AG09309 (cell line): ENCODE data around the gene MARCO.

Experiments
- DNase-seq: peaks from one replicate; pipeline ENCODE4 v3.0.0-alpha.2; 2010; ENCODE audit warnings: low read depth
- H3K4me3 ChIP-seq: 2 replicates; pipeline ENCODE4 v1.5.1; 2011; ENCODE audit warnings: mild to moderate bottlenecking, low read depth, low read length, moderate library complexity; ENCODE audit not compliant: control insufficient read depth
- TF ChIP-seq, protein P1 (sequence below): IDR thresholded peaks from 2 replicates; pipeline ENCODE4 v1.5.1; 2011; ENCODE audit warnings: mild to moderate bottlenecking, low read depth, low read length, inconsistent platforms; ENCODE audit not compliant: insufficient read depth, control insufficient read depth; ENCODE audit errors: missing control alignments

Gene MARCO

DNA sequence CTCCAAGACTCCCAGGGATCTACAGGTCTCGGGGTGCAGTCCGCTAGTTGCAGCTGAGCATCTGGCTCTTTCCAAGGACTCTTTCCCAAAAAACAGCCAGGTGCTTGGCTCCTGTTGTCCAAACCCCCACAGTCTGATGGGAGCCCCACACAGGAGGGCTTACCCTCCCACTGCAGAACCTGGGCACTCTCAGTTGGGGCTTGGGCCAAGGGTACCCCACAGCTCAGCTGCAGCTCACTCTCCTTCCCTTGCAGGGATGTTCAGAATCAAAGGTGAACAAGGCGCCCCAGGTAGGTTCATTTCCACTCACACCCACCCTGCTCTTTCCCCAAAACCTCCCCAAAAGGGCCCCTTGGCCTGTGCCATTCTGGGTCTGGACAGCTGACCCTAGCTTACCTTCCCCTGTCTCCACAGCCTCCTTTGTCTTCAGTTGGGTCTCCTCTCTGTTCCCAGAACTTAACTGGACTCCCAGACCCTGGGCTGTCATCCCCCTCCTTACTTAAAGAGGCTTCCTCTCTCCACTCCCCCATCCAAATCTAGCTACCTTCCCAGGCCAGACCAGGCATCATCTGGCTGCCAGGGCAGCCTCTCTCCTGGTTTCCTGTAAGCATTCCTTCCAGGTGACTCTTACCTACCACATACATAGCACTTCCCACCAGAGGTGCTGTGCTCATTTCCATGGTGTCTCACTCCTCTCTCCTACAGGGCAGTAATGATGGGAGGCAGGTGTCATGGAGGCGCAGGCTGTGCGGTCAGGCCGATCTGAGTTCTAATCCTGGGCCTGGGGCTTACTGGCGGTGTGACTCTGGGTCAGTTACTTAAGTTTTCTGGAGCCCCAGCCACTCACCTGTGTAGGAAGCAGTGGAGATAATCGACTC, 29.5 kb downstream of the MARCO start:
- TF ChIP-seq, protein P1, sequence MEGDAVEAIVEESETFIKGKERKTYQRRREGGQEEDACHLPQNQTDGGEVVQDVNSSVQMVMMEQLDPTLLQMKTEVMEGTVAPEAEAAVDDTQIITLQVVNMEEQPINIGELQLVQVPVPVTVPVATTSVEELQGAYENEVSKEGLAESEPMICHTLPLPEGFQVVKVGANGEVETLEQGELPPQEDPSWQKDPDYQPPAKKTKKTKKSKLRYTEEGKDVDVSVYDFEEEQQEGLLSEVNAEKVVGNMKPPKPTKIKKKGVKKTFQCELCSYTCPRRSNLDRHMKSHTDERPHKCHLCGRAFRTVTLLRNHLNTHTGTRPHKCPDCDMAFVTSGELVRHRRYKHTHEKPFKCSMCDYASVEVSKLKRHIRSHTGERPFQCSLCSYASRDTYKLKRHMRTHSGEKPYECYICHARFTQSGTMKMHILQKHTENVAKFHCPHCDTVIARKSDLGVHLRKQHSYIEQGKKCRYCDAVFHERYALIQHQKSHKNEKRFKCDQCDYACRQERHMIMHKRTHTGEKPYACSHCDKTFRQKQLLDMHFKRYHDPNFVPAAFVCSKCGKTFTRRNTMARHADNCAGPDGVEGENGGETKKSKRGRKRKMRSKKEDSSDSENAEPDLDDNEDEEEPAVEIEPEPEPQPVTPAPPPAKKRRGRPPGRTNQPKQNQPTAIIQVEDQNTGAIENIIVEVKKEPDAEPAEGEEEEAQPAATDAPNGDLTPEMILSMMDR, result no peak
- H3K4me3 ChIP-seq, result no peak overlapping the region
- DNase-seq, result no peak

DNA sequence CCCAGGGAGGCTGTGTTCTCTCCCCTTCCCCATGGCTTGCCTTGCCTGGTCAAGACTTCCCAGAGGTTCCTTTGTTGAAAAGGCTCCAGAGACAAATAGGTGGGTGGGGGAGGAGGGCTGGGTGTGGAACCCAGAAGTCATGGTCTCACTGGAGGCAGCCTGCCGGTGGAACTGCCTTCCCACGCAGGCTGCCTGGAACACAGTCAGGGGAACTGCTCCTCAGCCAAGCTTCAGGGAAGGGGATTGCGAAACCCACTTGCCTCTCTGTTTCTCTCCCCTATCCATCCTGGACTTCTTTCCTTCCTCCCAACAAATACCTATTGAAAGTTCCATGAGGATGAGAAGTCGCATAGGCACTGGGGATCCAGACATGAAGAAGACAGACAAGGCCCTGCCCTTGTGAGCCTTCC, 31.6 kb downstream of the MARCO start:
- peak; percentile 13 for DNase-seq
- no peak overlapping the region for H3K4me3 ChIP-seq
- TF ChIP-seq, protein P1, result no peak

DNA sequence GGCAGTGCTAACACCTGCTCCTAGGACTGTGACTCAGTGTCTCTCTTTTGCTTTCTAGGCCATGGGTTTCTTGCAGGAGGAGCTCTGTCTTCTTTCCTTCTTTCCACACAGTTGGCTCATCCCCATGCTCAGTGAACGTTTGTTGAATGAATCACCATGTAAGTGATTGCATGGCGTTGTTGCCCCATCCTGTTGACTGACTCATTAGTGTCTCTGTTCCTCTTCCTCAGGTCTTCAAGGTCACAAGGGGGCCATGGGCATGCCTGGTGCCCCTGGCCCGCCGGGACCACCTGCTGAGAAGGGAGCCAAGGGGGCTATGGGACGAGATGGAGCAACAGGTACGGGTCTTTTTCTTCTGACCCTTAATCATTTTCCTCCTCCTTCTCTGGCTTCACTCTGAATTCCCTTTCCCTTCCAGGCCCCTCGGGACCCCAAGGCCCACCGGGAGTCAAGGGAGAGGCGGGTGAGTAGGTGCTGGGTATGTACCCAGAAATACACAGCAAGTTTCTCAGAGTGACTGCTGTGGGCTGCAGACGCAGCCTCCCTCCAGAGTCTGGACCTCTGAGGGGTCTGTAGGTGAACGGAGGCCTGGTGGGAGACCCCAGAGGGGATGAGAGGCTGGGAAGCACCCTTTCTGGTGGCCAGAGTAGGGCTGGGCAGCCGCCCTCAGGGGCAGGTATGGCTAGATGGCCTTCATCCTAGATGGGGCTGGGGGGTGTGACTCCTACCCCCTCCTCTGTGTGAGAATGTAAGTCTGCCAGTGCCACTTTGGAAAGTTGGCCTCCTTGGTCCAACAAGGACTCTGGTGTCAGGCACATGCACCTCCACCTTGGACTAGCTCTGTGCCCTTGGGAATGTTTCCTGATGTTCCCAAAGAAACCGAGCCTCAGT, 32.4 kb downstream of the MARCO start:
- TF ChIP-seq, protein P1, result no peak
- DNase-seq, result peak; percentile 49
- H3K4me3 ChIP-seq, result no peak overlapping the region

DNA sequence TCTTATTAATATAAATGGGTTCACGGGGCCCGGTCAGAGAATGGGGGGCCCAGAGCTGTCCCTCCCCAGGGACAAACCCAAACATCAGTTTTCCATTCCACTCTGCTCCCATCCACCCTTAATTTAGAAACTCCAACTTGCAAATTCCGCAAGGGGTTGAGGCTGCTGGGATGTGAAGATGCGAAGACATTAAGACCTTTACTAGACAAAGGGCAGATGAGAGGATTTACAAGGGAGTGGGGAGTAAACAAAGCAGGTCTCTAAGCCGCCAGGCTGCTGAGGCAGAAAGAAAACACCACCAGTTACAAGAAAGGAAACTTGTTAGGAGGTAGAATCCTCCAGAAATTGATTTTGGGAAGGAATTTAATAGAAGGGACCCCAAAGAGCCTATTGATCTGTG, 33.1 kb downstream of the MARCO start:
- no peak for DNase-seq
- TF ChIP-seq, protein P1, result no peak
- H3K4me3 ChIP-seq, result no peak overlapping the region

DNA sequence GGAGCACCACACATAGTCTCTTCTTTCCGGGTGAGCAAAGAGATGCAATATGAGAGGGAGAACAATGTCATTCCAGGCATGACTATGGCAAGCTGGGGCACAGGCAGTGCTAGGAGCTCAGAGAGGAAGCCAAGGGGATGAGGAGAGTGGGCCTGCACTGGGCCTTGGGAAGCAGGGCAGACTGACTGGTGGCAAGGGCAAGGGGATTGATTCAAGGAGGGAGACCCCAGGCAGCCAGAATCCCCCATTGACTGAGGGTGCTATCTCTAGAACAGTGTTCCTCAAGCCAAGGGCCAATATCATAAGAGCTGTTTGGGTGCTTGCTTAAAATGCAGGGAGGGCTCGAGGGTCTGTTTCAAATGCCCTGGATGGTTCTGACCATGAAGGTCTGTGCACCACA, 36.1 kb downstream of the MARCO start:
- DNase-seq, result no peak
- H3K4me3 ChIP-seq, result no peak overlapping the region
- TF ChIP-seq, protein P1, result no peak

DNA sequence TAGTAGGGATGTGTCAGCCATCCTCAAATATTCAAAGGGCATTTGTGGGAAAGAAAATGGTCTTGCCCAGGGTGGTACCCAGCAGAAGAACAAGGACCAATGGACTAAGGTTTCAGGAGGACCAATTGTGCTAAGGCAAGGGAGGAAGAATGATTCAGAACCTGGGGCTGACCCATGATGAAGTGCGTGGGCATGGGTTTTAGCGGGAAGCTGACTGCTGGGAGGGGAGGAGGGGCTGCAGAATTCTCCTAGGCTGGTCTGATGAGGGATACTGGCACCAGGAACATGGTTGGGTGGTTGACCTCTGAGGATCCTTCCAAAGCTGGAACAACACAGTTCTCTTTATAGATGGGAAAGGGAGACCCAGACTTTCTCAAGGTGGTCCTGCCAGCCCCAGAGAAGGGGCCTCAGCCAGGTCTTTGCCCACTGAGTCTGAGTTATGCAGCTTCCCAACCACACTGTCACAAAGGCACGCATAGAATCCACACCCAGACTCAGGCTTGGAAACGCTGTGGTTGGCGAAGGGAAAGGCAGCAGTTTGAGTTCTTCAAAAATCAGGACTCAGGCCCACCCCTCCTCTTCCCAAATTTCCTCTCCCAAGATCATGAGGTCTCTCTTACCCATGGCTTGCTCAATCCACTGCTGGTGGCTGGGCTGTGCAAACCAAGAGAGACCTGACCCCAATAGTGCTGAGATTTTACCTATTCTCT, 37.3 kb downstream of the MARCO start:
- TF ChIP-seq, protein P1, result no peak
- no peak overlapping the region for H3K4me3 ChIP-seq
- DNase-seq, result no peak
